NCI-H2107 (cell line): ENCODE results near the gene ASXL2.
"Not testable (repeated sequence)": the region's sequence is repeated elsewhere in the genome, so short reads cannot be mapped to it uniquely, and the experiment has no call there.

Experiments used
- DNase-seq: peaks from one replicate; lab custom pipeline; 2025; lab: John Stamatoyannopoulos, UW

Gene ASXL2

DNA sequence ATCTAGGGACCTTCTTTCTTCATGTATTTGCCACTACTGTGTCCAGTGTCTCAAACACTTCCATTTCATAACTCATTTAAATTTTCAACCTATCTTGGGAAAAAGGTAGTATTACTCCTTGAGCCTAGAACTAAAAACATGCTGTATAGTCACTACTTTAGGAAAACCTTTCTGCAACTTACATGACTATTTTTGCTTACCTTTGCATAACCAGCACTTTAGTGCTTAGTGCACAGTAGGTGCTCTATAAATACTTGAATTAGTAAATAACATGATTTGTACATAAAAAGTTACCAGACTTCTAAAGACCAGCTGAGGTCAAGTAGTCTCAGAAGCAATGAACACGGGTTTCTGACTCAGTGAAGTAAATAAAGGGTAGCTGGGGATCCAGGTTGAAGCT lies 142.5 kb downstream of the ASXL2 start:
- DNase-seq, result no peak

DNA sequence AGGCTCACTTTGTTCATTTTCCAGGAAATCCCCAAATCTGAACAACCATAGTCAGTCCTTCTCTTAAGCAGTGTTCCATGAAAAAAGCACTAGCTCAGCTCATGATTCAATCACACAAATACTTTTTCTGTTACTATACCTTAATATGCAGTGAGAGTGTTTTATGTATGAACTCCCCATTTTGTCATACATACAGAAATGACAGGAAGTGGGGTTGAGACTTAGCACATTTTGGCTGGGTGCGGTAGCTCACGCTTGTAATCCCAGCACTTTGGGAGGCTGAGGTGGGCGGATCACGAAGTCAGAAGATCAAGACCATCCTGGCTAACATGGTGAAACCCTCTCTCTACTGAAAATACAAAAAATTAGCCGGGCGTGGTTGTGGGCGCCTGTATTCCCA lies 149.7 kb downstream of the ASXL2 start:
- DNase-seq, result no peak

DNA sequence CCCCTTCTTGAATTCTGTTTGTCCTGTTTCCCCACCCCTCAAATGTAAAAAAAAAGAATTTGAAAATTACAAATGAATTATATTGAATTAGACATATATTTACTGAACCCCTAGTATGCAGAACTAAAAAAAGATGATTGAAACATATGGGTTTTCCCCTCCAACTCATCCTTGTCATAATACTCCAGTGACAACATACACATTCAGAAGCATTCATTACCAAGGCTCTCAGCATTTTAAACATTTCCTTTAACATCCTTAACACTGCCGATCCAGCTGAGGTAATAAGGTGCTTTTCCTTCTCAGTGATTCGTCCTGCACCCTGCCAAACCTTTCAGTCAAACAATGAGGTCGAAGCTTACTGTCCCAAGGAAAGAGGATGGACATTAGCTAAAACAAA lies 151.8 kb downstream of the ASXL2 start:
- no peak for DNase-seq

DNA sequence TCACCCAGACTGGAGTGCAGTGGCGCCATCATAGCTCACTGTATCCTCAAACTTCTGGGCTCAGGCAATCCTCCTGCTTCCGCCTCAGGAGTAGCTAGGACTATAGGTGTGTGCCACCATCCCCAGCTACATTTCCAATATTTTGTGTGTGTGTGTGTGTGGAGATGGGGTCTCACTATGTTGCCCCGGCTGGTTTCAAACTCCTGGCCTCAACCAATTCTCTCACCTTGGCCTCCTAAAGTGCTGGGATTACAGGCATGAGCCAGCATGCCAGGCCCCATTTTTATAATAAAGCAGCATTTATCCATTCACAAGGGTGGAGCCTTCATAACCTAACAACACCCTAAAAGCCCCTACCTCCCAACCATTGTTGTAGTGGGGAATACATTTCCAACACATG lies 152.4 kb downstream of the ASXL2 start:
- no peak for DNase-seq

DNA sequence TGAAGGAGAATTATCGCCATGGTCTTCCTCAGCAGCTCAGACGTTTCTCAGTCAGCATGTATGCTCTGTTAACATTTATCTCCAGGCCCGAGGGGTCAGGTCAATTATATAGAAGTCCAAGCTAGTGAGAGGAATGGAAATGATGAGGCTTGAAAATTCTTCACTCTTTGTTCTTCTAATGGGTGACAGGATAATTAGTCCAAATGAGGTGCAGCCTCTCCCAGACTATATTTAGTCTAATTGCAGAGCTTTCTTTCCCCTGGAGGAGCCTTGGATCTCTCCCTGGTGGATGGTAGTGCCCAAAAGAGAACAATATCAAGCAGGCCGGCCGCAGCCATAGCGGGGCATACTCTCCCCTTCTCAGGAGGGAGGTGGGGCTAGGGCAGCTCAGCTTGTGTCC lies 153.5 kb downstream of the ASXL2 start:
- DNase-seq, result no peak

DNA sequence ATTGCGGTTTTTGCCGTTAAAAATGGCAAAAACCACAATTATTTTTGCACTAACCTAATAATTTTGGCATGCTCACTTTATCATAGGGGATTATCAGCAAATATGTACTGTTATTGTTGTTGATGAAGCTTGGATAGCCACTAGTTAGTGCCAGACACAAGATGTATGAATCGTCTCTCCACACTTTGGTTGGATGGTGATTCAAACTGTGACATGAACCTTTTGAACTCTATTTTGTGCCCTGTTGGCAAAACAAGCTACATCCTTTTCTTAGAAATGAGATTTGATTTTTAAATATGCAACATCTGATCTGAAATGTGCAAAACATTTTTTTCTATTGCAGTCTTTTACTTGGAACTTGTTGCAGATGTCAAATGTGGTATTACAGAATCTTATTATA lies 156.1 kb downstream of the ASXL2 start:
- DNase-seq, result no peak

DNA sequence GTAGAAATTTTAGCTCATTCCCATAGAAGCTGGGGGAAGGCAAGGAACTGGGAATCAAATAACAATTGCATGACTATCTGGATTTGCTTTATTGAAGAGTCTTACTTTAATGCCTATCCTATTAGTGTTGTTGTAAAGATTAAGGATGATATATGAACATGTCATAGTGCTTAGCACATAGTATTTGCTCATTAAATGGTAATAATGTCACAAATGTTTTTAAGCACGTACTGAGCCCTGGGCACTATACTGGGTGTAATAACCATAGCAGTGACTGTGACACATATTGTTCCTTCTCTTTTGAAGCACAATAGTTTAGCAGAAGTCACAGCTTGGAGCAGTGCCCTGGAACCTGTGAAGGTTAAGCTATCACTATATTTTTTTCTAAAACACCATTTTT lies 157.7 kb downstream of the ASXL2 start:
- DNase-seq, result no peak

DNA sequence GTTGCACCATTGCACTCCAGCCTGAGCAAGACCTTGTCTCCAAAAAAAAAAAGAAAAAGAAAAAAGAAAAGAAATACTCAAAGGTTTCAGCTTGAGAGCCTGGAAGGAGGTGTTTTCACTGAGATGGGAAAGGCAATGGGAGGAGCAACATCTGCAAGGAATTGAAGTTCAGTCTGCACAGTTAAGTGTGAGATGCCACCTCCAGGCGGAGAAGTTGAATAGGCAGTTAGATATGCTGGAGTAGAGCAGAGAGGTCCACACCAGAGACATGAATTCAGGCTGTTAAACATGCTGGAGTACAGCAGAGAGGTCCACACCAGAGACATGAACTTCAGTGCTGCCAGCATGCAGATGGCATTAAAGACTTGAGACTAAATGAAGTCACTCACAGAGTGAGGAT lies 163.5 kb downstream of the ASXL2 start:
- no peak for DNase-seq

DNA sequence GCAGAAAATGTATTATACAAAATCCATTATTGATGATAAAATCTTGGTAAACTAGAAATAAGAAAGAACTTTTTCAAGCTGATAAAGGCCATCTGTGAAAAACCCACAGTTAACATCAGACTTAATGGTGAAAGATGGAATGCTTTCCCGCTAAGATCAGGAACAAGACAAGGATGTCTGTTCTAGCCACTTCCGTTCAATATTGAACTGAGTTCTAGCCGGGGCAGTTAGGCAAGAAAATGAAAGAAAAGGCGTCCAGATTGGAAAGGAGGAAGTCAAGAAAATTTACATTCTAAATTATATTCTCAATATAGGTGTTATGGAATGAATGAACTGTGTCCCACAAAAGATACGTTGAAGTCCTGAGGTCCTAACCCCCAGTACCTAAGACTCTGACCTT lies 165.8 kb downstream of the ASXL2 start:
- DNase-seq, result no peak

DNA sequence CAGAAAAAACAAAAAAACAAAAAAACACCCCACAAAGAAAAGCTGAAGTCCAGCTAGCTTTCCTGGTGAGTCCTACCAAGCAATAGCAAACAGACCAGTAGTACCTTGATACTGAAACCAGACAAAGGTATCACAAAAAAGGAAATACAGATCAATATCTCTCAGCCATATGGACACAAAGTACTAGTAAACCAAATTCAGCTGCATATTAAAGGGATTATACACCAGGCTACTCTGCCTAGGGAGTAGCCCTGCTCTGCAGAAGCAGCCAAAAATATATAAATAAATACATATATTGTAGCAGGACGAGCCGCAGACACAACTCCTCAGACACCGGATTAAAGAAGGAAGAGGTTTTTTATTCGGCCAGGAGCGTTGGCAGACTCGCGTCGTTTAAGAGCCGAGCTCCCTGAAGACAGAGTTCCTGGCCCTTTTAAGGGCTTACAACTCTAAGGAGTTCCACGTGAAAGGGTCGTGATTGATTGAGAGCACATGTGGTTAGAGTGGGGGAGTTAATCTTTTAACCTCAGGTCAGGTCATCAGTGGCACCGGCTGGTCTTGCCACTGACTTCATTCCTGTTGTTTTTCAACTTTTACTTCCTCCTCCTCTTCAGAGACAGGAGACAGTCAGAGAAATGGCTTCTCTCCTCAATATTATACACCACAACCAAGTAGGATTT lies 166.5 kb downstream of the ASXL2 start:
- no peak for DNase-seq

DNA sequence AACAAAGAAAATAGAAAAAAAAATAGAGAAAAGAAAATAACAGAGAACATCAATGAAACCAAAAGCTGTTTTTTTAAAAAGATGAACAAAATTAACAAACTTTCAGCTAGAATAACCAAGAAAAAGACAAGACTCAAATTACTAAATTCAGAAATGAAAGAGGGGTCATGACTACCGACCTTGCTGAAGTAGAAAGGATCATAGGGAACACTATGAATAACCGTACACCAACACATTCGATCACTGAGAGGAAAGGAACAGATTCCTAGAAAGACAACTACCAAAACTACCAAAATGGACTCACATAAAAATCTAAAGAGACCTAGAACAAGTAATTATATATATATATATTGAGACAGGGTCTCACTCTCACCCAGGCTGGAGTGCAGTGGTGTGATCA lies 167.5 kb downstream of the ASXL2 start:
- DNase-seq, result no peak

DNA sequence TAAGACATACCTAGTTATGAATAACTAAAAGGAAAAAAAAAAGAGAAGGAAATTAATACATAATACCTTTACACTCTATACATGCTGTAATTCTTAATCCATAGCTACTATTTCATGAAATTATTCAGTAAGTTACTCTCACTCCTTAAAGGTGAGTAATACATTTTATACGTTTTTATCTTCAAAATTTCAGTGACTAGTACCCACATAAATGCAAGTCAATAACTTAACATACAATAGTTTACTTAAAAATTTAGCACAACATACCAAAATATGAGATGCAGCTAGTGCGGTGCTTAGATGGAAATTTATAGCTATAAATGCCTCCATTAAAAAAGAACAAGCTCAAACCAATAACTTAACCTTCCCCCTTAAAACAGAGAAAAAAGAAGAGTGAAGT lies 168.9 kb downstream of the ASXL2 start:
- no peak for DNase-seq

DNA sequence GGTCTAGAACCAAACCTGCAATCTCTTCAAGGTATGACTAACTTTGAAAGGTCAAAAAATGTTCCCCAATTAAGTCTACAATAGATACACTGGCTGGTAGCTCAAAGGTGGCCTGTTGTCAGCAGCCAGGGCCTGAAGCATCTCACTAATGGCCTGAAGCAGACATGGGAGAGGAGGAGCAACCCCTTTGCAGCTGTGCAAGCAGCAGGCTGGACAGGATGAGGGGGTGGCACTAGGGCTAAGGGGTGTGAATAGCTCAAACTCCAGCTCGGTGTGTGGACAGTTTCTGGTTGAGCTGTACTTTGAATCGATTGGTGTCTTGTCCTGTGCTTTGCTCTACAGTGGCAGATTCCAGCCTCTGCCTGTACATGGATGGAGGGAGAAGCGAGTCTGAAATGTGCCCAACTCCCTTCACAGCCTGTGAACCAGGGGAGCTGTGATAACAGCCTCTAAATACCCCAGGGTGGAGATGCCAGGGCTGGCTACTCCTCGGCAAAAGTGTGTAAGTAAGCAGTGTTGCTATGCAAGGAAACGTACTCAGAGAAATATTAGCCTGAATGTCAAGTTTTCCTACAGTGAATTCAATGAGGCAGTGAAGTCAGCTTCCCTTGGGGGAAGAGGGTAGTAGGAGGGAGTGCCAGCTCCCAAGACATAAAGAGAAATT lies 170.2 kb downstream of the ASXL2 start:
- no peak for DNase-seq

DNA sequence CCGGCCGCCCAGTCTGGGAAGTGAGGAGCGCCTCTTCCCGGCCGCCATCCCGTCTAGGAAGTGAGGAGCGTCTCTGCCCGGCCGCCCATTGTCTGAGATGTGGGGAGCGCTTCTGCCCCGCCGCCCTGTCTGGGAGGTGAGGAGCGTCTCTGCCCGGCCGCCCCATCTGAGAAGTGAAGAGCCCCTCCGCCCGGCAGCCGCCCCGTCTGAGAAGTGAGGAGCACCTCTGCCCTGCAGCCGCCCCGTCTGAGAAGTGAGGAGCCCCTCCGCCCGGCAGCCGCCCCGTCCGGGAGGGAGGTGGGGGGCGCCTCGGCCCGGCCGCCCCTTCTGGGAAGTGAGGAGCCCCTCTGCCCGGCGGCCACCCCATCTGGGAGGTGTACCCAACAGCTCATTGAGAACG lies 172.7 kb downstream of the ASXL2 start:
- DNase-seq, result not testable (repeated sequence)

DNA sequence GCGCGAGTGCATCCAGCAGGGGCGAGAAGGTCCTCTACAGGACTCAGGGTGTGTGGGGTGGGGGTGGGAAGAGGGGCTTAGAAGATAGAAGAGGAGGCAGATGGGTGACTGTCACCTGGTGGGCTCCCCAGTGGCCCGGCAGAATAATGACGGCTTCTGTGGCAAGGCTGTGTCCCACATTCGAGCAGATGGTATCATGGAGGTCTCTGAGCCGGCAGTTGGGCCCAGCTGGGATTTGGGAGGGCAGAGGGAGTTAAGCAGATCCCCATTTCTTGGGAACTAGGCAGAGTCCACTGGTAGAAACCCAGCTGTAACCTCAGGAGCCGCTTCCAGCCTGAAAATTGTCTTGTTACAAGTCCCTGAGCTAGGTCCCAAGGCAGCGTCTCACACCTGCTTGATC lies 176.5 kb downstream of the ASXL2 start:
- no peak for DNase-seq

DNA sequence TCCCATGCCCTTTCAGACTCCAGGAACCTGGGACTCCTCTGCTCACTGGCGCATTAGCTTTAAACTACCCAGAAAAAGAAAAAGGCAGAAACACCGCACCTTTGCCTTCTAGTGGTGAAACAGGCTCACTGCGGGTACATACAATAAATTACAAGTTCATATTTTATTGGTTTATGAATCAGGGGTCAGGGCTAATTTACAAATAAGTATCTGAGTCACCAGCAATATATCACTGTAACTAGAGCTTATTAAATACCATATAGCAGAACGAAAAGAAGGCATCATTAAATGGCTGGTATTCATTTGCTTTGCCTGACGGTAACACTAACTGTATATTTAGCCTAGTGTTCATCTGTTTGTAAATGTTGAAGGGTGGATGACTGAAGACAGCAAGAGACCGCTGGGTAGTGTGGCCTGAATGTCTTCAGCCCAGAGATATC lies 178.0 kb downstream of the ASXL2 start:
- peak; percentile 29 for DNase-seq

DNA sequence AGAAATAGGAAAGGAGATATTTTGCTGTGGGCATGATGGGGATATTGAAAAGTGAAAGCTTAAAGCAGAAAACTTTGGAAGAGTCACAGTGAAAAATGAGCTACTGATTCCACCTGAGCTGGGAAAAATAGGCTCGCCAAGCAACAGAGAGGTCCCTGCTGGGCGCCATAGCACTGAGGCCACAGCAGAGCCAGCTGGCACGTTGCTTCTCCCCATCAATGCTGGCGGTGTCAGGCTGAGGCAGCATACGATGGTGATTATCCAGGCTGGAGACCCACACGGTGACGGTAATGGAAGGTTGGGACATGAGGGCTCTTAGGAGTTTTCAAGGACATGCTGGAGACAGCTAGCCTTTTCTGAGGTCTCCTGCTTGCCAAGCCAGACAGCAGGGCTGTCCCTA lies 179.1 kb downstream of the ASXL2 start:
- no peak for DNase-seq

DNA sequence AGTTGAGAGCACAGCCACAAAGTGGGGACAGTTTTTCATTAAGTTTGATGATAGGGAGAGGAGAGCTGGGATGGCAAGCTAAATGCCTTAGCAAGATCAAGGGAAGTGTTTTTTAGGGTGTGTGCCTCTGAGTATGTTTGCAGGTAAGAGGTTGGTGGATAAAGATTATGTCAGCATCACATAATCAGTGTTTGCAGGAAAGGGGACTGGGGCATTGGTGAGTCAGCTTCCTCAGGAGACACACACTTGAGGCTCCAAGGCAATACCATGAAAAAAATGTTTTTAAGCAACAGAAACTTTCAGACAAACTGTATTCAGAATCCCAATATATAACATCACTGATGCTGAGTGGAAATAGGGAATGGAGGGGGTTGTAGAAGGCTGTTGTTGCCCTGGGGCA lies 179.5 kb downstream of the ASXL2 start:
- DNase-seq, result no peak

DNA sequence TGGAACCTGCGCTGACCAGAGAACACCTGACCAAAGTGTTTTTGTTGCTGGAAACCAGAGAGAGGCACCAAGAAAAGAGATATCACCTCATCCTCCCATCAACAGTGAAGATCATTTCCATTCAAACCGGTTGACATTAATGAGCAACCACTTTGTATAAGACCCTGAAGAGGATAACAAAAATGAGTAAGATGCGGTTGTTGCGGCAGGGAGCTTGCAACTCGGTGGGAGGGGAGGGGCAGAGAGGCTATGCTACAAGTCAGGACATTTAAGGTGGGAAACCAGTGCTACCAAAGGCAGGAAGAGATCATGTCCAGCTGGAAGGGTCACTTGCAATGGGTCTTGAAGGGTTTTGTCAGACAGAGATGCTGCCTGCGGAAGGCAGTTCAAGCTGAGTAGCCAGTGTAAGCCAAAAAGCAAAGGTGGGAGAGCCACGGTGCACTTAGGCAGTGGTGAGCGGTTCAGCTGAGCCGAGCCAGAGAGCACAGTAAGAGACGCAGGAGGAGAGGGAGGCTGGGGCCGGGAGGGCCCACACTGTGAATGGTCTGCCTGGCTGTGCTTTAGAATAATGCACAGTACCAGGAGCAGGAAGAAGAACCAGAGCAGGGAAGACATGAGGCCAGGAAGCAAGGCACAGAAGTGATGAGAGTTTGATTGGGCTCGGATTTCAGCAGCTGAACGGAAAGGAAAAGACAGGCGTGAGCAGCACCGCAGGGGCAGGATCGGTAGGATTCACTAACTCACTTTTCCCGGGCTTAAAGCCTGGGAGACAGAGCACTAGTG lies 180.5 kb downstream of the ASXL2 start:
- DNase-seq, result no peak

DNA sequence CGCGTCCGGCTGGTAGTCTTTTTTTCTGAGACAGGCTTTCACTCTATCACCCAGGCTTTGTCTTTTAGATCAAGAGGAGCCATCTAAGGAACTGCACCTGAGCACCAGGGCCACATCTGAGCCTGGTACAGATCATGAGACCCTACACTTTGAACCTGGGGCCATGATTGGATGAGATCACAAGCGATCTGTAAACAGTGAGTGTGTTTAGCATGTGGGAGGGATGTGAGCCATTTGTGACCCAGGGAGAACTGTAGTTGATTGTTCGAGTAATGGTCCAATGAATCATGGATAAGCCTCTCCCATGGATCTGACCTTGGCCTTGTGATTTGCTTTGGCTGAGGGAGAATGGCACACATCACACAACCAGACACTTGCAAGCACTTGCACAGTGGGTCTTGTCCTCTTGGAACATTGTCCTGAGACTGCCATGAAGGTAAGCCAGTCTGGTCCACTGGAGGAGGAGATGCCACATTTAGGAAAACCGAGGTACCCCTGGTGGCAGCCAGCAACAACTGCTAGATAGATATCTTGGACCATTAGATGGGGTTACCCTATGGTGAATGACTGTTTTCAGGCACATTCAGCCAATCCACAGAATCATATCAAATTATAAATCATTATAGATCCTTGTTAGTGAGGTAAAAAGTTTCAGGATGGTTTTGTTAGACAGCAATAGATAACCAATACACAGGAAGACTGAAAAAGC lies 185.4 kb downstream of the ASXL2 start:
- DNase-seq, result no peak

DNA sequence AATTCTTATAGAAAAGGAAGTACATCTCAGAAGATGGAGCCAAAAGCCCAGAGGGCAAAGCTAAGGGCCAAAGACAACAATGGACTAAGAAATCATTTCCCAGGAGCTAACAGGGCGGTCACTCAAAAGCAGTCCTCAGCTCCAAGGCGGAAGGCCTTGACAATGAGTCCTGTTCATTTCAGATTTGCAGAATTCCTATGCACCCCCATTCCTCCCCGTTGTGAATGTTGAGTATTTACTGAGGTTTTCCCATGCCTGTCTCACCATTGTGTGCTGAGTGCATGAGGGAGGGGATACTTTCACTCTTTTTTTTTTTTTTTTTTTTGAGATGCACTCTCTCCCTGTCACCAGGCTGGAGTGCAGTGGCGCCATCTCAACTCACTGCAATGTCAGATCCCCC lies 186.1 kb downstream of the ASXL2 start:
- no peak for DNase-seq

DNA sequence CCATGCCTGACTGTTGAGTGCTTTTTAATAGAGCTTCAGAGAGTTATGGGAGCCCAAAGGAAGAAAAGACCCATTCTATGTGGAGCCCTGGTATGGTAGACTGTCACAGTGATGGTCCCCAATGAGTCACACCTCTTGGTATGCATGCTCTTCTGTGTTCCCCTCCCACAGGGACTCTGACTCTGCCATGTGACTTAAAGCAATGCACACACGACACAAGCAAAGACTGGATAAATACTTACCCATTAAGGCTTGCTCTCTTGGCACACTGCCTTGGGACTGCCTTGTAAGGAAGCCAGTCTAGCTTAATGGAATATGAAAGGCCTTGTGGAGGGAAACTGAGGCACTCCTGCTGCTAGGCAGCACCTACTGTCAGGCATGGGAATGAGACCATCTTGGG lies 188.2 kb downstream of the ASXL2 start:
- DNase-seq, result no peak

DNA sequence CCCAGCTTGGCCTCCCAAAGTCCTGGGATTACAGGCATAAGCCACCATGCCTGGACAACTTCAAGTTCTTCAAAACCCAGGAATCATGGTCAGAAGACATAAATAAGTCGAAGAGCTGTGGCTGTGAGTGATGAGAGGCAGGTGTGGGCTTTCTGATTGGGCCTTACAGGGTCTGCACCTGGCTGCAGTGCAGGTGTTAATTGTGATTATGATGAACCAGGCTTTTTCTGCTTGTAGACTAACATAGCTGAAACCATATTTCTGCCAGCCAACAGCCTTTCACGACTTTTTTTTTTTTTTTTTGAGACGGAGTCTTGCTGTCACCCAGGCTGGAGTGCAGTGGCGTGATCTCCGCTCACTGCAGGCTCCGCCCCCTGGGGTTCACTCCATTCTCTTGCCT lies 190.1 kb downstream of the ASXL2 start:
- DNase-seq, result no peak
